Measurements from ENCODE around the gene SFT2D1.
"Not testable (repeated sequence)": the region's sequence is repeated elsewhere in the genome, so short reads cannot be mapped to it uniquely, and the experiment has no call there.

The SFT2D1 gene

DNA sequence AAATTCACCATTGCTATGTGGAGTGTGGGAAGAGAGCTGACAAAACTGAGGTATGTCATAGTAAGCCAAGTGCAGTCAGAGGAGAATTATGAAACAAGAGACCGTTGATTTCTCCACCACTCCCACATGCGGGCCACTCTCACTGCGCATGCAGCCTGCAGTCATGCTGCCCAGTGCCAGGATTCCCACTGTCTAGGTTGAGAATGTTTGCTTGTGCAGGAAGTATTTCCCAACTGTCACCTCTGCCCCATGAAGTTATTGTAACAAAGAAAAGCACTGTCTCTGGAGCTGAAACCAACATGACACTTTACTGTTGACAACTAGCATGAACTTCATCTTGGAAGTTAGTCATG, 18.7 kb upstream of the SFT2D1 start:
- no peak for DNase-seq

DNA sequence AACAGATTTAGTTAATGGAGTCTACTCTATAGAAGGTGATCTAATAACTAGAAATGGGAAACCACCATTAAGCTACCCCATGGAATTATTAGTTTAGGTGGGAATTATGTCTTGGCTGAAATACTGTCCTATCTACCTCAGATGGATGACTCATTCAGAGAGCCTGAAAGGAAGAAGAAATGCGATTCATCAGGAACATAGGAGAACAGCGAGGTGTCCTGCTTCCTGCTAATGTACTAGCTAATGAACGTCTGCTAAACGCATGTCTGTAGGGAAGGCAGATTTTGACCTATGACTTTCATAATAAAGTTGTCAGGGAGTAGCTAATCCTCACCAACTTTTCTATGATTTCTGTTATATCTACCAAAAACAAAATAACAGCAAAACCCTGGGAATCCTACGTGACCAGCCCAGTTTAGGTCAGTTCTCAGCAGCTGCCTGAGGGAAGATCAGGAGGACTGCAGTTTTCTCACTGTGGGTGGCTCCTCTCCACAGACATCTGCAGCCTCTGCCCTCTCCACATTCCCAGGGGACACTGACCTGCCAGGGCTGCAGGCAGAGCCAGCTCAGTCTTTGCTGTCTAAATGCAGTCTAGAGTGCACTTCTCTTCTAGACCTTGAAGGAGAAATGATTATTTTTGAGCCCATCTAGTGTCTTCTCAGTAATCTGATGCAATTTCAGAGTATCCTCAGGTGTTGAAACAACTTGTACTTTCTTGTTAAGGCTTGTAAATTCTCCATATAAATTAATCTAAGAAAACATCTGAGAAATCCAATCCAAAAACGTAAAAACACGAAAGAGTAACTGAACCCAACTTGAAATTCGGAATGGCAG, 18.1 kb upstream of the SFT2D1 start:
- DNase-seq: no peak

DNA sequence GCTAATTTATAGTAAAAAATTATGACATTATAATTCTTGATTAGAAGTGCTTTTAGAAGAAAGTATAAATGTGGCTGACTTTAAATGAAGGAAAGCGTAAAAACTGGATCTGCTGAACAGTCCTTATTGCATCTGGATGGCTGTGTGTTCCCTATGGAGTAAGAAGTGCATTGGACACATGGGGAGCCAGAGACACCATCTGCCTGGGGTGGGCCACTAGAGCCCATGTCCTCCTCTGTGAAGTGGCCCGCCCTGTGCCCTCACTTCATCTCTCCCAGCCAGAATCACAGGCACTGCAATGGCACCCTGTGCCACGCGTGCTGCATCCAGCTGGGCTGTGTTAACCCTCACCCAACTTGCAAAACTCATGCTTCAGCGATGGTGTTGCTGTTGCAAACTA, 13.2 kb upstream of the SFT2D1 start:
- no peak for DNase-seq

DNA sequence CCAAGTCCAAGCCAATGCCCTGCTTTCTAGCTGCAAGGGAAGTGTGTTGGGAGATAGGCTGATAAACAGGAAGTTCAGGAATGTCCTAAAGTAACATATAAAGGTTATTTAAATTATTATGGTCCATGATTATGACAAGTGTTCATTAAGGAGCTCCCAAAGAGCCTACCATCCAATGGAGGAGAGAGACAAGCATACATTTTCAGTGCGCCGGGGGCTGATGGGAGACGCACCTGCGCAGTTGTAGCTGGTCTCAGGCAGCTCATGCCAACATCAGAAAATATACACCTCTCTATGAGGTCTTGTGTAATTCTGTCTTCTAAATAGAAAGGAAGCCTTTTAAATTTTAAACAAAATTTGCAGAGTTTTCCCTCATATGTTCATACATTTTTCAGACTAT, 12.6 kb upstream of the SFT2D1 start:
- DNase-seq: no peak

DNA sequence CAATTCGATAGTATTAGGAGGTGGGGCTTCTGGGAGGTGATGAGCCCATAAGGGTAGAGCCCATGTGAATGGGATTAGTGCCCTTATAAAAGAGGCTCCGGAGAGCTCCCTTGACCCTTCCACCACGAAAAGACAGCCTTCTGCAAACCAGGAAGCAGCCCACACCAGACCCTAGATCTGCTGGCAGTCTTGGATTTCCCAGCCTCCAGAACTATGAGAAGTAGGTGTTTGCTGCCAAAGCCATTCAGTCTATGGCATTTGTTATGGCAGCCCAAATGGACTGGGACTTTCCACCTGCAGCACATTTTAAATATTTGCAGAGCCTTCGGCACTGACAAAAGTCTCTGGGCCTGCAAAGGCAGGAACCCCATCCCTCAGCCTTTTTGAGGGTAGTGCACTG, 11.8 kb upstream of the SFT2D1 start:
- DNase-seq: no peak

DNA sequence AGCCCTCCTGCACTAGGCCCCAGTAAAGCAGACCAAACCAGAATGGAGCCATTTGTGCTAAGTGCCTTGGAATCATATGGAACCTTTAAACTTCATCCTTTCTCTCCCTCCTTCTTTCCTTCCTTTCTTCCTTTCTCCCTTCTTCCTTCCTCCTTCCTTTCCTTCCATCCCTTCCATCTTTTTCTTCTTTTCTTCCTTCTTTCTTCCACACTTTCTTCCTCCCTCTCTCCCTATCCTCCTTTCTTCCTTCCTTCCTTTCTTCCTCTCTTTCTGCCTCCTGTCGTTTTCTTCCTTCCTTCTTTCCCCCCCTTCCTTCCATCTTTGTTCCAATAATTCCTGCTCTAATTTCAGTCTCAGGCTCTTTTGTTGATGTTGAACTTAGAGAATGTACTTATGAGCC, 11.2 kb upstream of the SFT2D1 start:
- DNase-seq: no peak

DNA sequence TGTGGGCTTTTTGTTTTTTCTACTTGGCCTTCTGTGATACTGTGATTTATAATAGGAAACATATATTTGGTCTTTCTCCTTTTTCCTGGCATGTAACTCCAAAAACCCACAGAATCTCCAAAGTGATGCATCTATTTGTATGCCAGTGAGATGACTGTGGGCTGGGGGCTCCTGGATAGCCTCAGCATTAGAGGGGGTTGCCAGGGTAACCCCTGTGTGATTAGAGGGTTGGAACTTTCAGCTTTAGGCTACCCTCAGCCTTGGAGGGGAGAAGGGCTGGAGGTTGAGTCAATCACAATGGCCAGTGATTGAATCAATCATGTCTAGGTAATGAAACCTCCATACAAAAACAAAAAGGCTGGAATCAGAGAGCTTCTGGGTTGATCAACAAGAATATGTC, 10.6 kb upstream of the SFT2D1 start:
- no peak for DNase-seq

DNA sequence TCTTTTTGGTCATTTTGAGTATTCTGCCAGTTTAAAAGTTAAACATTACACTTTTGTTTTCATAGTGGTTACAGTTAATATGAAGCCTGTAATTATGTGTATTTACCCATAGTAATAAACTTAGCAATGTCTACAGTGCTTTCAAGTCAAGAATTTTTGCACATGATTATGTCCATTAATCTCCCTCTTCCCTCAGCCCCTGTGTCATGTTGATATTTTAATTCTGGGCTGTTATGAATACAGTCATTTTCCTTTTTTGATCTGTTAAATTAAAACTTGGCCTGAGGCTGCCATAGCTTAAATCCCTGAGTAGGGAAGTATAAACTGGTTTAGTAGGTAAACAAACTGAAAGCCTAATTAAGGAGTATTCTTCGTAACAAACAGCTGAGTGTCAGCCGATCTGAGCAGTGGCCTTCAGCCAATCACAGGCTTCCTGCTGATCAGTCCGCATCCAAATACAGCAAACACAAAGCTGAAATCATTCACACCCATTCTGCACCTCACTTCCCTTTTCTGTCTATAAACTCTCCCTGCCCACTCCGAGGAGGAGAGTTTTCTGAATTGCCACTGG, 9.5 kb upstream of the SFT2D1 start:
- DNase-seq: no peak

DNA sequence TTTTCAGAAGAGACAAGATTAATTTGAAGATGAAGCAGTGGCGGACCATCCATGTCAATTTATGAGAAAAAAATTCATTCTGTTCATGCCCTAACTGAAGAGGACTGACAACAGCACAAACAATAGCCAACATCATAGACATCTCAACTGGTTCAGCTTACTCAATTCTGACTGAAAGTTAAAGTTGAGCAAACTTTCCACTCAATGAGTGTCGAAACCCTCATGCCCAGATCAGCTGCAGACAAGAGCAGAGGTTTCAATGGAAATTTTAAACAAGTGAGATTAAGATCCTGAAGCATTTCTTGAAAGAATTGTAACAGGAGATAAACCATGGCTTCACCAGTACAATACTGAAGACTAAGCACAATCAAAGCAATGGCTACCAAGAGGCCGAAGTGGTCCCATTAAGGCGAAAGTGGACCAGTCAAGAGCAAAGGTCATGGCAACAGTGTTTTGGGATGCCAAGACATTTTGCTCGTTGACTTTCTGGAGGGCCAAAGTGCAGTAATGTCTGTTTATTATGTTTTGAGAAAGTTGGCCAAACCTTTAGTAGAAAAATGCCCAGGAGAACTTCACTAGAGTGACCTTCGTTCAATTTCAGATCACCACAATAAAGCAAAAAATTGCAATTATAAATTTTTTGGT, 6.1 kb upstream of the SFT2D1 start:
- DNase-seq: no peak

DNA sequence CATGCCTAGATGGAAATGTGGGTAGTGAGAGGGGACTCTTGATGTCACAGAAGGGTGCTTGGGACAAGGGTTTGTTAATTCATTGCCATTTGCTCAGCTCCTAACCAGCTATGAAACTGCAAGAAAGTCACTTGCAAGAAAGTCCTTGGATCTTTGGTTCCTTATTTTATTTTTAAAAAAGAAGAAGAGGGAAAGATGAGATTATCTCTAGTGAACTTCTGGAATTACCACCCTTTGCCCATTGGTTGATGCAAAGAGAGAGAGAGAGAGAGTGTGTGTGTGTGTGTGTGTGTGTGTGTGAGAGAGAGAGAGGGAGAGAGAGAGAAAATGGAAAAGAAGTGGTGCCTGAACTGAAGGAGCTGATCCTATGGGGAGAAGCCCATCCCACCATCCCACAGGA, 4.6 kb upstream of the SFT2D1 start:
- no peak for DNase-seq

DNA sequence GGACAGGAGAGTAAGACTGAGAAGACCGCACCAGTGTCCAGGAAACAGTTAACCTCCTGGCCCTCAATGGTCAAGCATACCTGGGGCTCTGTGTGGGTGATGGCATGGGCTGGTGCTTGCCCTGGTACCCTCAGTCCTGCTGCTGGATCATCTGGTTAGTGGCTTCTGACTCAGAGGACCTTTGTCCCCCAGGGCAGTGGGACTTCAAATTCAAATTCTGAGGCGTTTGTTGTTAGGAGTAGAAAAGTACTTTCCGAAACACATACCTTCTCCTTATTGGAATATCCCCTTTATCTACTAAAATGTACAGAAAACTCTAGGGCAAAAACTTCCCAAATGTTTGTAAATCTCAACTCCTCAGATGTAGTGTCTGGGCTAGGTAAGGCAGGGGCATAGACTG, 4.1 kb upstream of the SFT2D1 start:
- DNase-seq: no peak

DNA sequence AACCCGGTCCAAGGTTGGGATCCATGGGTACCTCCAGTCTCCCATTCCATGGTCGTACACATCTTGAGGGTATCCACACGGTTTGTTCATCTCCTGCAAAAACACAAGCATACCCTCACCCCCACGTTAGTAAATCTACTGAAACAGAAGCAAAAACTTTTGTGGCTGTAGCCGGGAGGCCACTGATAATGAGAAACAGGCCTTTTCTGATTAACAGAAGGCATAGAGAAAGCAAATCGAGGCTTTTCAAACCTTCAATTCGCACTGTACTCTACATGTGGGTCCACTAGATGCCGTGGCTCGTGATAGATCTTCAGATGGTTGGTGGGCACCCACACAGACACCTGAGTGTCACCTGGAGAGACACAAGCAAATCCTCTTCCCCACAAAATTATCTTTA, 3.3 kb upstream of the SFT2D1 start:
- DNase-seq: not testable (repeated sequence)

DNA sequence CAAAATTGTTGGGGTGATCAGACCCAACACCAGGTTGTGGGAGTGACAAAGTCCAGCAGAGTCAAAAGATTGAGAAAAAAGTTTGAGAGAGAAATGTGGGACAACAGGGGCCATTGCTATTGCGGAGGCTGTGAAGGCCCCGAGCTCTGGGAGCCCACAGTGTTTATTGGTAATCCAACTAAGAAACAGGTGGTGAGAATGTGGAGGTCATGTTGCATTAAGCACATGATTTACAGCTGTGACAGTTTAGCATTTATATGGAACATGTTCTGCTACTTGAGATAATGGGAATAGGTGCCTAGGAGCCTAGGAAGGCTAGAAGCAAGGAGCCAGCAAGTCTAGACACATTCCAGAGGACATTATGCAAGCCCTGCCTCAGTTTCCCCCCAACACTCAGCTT, 2.6 kb upstream of the SFT2D1 start:
- not testable (repeated sequence) for DNase-seq

DNA sequence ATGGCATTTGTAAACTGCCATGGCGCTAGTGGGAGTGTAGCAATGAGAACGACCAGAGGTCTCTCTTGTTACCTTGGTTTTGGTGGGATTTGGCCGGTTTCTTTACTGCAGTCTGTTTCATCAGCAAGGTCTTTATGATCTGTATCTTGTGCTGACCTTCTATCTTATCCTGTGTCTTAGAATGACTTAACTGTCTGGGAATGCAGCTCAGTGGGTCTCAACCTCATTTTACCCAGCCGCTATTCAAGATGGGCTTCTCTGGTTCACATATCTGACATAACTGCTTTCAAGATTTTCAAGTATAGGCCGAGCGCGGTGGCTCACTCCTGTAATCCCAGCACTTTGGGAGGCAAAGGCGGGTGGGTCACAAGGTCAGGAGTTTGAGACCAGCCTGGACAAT, 1.9 kb upstream of the SFT2D1 start:
- no peak for DNase-seq

DNA sequence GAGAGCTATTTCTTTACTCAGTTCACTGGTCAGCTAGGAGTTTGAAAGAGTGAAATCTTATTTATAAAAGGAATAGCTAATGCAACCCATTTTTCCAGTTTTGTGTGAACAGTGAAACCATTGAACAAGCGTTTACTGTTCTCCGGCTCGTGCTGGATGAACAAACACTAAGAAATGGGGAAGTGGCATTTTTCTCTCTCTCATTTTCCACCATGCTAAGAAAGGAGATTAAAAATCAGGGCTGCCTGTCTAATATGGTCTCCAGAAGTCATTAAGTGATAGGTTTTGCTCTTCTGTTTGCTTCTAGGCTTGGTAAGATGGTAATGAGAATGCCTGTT, 774 bp upstream of the SFT2D1 start:
- no peak for DNase-seq

DNA sequence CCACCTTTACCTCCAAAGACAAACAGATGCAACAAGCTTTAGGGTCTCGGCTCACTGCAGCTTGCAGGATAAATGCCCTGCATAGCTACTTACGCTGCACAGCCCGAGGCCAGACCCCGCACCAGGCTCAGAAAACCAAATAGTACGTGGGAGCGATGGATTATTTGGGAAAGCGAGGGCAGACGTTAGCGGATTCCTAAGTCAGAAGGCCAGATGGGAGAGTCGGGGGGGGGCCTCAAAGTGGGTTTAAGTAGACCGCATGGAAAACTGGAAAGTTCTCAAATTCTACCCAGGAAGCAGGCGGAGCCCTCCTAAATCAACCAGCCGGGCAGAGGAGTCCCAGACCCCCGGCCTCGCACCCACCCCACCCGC, 382 bp downstream of the SFT2D1 start:
- no peak for DNase-seq

DNA sequence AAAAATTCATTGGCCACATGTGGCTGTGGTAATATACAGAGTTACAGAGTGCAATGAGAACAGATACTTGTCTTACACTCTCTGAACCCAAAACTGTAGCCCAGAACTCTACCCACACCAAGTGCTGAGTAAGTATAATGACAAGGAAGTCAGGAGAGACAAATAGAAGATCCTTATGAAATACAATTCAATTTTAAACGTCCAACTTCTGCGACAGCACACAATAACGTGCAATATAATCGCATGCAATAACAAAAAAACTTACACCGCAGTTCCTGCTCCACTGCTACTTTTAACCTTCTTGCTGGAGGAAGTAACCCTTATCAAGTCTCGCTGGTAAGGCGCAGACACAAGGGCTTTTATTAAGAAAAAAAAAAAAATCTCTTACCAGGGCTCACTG, 881 bp downstream of the SFT2D1 start:
- no peak for DNase-seq

DNA sequence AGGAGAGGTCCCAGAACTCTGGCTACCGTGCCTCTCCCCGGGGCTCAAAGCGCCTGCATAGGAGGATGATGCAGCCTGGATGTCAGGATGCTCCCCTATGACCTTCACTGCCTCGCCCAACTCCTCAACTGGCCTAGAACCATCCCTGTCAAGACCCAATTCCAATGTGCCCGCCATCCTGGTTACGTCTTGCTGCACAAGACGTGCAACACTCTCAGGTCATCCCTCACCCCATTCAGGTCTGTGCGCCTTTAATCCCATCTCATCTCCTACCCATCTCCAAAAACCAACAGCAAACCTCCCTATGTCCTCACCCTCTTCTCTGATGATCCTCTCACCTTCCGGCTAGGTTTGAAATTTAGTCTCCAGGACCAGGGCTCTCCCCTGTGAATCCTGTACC, 3.5 kb downstream of the SFT2D1 start:
- DNase-seq: no peak

DNA sequence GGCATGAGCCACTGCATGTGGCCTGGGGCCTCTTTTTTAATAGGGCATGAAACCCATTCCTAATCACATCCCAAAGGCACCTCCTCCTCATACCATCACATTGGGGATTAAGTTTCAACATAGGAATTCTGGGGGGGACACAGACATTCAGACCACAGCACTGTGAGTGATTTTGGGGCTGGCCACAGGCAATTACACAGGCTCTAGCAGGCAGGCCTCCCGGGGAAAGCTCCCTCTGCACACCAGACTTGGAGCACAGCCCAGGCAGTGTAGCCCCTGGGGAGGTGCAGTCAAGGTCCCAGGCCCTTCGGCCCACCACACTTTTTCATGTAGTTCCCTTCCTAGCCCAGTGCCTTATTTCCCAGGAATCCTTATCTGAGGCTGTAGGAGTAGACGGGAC, 5.5 kb downstream of the SFT2D1 start:
- no peak for DNase-seq

DNA sequence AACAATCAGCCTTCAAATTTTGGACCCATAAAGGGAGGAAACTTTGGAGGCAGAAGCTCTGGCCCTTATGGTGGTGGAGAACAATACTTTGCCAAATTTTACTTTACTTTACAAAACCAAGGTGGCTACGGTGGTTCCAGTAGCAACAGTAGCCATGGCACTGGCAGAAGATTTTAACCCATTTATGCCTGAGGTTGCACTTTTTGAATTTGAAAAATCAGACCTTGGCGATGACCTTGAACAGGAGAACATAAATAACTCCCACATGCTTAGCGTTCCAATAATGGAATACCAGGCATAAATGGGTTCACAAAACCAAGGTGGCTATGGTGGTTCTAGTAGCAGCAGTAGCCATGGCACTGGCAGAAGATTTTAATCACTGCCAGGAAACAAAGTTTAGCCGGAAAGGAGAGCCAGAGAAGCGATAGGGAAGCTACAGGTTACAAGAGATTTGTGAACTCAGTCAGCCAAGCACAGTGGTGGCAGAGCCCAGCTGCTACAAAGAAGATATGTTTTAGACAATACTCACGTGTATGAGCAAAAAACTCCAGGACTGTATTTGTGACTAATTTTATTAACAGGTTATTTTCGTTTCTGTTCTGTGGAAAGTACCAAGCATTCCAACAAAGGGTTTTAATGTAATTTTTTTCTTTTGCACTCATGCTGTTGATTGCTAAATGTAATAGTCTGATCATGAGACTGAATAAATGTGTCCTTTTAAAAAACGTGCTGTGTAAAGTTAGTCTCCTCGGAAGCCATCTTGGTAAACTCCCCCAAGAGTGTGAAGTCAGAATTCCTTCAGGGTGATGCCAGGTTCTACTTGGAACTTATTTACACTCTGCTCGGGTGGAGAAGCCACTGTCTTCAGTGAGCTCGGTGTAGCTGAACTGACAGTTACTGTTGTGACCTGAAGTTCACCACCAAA, 6.7 kb downstream of the SFT2D1 start:
- DNase-seq: no peak

DNA sequence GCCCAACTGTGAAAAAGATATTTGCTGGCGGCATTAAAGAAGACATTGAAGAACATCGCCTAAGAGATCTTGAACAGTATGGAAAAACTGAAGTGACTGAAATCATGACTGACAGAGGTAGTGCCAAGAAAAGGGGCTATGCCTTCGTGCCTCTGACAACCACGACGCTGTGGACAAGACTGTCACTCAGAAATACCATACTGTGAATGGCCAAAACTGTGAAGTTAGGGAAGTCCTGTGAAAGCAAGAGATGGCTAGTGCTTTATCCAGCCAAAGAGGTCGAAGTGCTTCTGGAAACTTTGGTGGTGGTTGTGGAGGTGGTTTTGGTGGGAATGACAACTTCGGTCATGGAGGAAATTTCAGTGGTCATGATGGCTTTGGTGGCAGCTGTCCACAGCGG, 7.5 kb downstream of the SFT2D1 start:
- no peak for DNase-seq

DNA sequence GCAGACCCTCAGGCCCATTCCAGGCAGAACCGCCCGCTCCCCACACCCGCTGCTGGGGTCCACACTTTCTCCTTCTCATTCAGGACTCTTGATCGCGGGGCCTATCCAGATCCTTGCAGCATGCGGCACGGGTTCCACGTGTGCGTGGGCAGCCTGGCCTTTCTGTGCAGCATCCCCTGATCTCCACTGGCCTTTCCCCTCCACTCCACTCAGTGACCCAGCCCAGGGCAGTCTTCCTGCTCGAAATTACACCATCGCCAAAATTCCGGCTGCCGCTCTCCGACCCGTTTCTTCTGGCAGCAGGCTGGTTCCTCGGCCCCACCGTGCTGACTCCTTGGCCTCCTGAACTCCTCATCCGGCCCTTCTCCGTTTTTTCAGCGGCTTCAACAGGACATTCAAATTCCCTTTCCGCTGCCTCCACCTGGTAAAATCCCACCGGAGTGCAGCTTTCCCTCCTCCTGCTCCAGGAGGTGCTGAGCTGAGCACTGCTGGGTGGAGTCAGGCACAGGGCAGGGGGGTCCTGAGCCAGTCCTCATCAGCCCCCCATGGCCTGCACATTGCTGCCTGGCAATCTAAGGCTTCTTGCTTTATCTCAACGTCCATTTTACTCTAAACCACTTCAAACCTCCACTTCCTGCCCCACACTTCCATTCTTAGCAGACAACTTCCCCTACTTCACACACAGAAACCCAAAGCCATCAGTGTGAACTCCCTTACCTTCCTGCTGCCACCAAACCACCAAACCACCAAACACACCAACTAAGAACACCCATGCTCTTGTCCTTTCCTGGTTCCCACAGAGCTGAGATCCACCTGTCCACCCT, 9.0 kb downstream of the SFT2D1 start:
- no peak for DNase-seq
